ENCODE data around the gene MED23. TPM values are rescaled to one million over a fixed set of nuclear protein-coding genes. Genes with fewer than 3 reads are reported as not detected.

The MED23 gene
- total and polyA plus RNA-seq, 9 of the 15 experiments (the other 6 are each of a cell fraction or from before 2014, with no cell fraction given): 13.7 to 61.2 (median 27.2) TPM

DNA sequence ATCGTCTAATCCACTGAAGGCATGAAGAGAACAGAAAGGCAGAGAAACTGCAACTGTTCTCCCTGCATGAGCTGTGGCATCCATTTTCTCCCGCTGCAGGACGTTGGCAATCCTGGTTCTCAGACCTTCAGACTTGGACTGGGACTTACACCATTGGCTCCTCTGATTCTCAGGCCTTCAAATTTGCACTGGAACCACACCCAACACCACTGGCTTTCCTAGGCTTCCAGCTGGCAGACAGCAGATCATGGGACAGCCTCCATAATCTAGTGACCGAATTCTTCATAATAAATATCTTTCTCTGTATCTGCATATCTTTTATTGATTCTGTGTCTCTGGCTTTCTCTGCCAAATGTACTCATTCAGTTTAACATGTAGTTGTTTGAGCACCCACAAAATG, 69.1 kb downstream of the MED23 start (continued):
- TF ChIP-seq, protein P1, sequence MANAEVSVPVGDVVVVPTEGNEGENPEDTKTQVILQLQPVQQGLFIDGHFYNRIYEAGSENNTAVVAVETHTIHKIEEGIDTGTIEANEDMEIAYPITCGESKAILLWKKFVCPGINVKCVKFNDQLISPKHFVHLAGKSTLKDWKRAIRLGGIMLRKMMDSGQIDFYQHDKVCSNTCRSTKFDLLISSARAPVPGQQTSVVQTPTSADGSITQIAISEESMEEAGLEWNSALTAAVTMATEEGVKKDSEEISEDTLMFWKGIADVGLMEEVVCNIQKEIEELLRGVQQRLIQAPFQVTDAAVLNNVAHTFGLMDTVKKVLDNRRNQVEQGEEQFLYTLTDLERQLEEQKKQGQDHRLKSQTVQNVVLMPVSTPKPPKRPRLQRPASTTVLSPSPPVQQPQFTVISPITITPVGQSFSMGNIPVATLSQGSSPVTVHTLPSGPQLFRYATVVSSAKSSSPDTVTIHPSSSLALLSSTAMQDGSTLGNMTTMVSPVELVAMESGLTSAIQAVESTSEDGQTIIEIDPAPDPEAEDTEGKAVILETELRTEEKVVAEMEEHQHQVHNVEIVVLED (CRISPR knock-in tag; IDR thresholded peaks at IDR 0.05): no peak
- TF ChIP-seq HDAC1 (IDR thresholded peaks at IDR 0.05): no peak
- TF ChIP-seq PHB (CRISPR knock-in tag; IDR thresholded peaks at IDR 0.05): no peak
- TF ChIP-seq, protein P2, sequence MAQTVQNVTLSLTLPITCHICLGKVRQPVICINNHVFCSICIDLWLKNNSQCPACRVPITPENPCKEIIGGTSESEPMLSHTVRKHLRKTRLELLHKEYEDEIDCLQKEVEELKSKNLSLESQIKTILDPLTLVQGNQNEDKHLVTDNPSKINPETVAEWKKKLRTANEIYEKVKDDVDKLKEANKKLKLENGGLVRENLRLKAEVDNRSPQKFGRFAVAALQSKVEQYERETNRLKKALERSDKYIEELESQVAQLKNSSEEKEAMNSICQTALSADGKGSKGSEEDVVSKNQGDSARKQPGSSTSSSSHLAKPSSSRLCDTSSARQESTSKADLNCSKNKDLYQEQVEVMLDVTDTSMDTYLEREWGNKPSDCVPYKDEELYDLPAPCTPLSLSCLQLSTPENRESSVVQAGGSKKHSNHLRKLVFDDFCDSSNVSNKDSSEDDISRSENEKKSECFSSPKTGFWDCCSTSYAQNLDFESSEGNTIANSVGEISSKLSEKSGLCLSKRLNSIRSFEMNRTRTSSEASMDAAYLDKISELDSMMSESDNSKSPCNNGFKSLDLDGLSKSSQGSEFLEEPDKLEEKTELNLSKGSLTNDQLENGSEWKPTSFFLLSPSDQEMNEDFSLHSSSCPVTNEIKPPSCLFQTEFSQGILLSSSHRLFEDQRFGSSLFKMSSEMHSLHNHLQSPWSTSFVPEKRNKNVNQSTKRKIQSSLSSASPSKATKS (CRISPR knock-in tag; IDR thresholded peaks at IDR 0.05): no peak
- TF ChIP-seq, protein P3, sequence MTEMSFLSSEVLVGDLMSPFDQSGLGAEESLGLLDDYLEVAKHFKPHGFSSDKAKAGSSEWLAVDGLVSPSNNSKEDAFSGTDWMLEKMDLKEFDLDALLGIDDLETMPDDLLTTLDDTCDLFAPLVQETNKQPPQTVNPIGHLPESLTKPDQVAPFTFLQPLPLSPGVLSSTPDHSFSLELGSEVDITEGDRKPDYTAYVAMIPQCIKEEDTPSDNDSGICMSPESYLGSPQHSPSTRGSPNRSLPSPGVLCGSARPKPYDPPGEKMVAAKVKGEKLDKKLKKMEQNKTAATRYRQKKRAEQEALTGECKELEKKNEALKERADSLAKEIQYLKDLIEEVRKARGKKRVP (CRISPR knock-in tag; IDR thresholded peaks at IDR 0.05): no peak

DNA sequence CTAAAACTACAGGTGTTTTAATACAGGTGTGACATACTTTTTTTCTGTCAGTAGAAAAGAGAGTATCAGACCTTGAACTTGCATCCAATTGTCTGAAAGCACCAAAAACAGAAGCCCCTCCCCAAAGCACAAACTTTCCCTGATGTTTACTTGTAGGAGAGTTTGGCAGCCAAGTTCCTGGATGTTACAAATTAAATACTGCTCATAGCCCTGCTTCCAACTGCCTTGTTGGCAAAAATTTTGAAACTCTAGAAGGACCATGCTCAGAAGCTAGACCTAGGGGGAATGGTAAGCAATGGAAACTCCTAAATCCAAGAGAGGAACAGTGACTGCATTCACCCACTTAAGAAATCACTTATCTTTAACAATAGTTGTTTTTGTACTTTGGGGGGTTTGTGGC, 72.0 kb downstream of the MED23 start:
- Histone ChIP-seq H3K4me2 (ENCODE audit: insufficient read depth, low read length) (no peak overlapping the region), H3K4me3 (no peak overlapping the region), H3K36me3 (ENCODE audit: control insufficient read depth, insufficient read depth, low read length) (no peaks in the 10 kb centered on the region), H4K20me1 (replicated peaks; ENCODE audit: control insufficient read depth, insufficient read depth, low read length) (no peaks in the 10 kb centered on the region), H3K27me3 (ENCODE audit: control insufficient read depth in 2 of 2, insufficient read depth in 2 of 2, low read length in 2 of 2) (peaks cover 0 to 4% of the 10 kb centered on the region in 2 experiments; a peak in 2 of 5 replicates), H3K79me2 (ENCODE audit: control insufficient read depth, insufficient read depth, low read length) (no peaks in the 10 kb centered on the region), H3K4me1 (replicated peaks in 1 of 2; ENCODE audit: control insufficient read depth in 2 of 2, insufficient read depth in 2 of 2, low read length in 2 of 2) (no peaks in the 10 kb centered on the region), H3K9me3 (replicated peaks; ENCODE audit: control insufficient read depth, insufficient read depth, low read depth, low read length) (no peaks in the 10 kb centered on the region), H3K9me1 (ENCODE audit: control insufficient read depth, insufficient read depth, low read length) (no peaks in the 10 kb centered on the region), H3K27ac (ENCODE audit: extremely low read depth, low read depth, low read length) (no peak overlapping the region), H3K9ac (ENCODE audit: insufficient read depth in 1 of 2, low read depth in 2 of 2, low read length in 2 of 2) (no peak overlapping the region), H2AFZ (ENCODE audit: low read depth, low read length) (no peak overlapping the region)
- BruUV-seq (replicated peaks): no TSS peak
- ChIA-PET CTCF (ENCODE audit: low intra/inter-chr PET ratio) (no interaction called here), POLR2A (no interaction called here)
- no peak for FAIRE-seq
- intact Hi-C loops (cut with micrococcal nuclease) (no loop called here), in situ Hi-C loops (cut with MboI) (no loop called here)
- ATAC-seq: no peak
- DNase-seq (ENCODE audit: extremely low read depth in 1 of 4, low spot score in 3 of 4): no peak
- TF ChIP-seq, protein P4, sequence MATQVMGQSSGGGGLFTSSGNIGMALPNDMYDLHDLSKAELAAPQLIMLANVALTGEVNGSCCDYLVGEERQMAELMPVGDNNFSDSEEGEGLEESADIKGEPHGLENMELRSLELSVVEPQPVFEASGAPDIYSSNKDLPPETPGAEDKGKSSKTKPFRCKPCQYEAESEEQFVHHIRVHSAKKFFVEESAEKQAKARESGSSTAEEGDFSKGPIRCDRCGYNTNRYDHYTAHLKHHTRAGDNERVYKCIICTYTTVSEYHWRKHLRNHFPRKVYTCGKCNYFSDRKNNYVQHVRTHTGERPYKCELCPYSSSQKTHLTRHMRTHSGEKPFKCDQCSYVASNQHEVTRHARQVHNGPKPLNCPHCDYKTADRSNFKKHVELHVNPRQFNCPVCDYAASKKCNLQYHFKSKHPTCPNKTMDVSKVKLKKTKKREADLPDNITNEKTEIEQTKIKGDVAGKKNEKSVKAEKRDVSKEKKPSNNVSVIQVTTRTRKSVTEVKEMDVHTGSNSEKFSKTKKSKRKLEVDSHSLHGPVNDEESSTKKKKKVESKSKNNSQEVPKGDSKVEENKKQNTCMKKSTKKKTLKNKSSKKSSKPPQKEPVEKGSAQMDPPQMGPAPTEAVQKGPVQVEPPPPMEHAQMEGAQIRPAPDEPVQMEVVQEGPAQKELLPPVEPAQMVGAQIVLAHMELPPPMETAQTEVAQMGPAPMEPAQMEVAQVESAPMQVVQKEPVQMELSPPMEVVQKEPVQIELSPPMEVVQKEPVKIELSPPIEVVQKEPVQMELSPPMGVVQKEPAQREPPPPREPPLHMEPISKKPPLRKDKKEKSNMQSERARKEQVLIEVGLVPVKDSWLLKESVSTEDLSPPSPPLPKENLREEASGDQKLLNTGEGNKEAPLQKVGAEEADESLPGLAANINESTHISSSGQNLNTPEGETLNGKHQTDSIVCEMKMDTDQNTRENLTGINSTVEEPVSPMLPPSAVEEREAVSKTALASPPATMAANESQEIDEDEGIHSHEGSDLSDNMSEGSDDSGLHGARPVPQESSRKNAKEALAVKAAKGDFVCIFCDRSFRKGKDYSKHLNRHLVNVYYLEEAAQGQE (IDR thresholded peaks at IDR 0.05; ENCODE audit: borderline replicate concordance): no peak
- TF ChIP-seq, protein P4 (CRISPR knock-in tag; IDR thresholded peaks at IDR 0.05; ENCODE audit: low read depth): no peak
- TF ChIP-seq, protein P5, sequence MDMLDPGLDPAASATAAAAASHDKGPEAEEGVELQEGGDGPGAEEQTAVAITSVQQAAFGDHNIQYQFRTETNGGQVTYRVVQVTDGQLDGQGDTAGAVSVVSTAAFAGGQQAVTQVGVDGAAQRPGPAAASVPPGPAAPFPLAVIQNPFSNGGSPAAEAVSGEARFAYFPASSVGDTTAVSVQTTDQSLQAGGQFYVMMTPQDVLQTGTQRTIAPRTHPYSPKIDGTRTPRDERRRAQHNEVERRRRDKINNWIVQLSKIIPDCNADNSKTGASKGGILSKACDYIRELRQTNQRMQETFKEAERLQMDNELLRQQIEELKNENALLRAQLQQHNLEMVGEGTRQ (CRISPR knock-in tag; IDR thresholded peaks at IDR 0.05): no peak
